Esophagus squamous epithelium (tissue), 5 donors: Measurements from ENCODE around the gene CYP4F22. TPM values are rescaled to one million over a fixed set of nuclear protein-coding genes. Genes with fewer than 3 reads are reported as not detected.
A peak's percentile ranks its signal among the peaks of the same experiment; 100 is the strongest.

Source experiments
- DNase-seq: peaks from one replicate; lab custom pipeline; 2025; lab: John Stamatoyannopoulos, UW
- H3K27ac ChIP-seq, 4 donors: fragments of 200-600 bp; sonication (generic); one replicate each; pipeline ENCODE4 v1.5.1; 2016 to 2019; ENCODE audit warnings: mild to moderate bottlenecking in 1 of 4
- H3K27me3 ChIP-seq, 4 donors: fragments of 200-600 bp; sonication (generic); 1 replicate in 3 of 4; 2 replicates in 1 of 4; pipeline versions ENCODE4 v1.5.1 to v1.6.0; 2017 to 2021; ENCODE audit warnings: antibody characterized with exemption in 1 of 4
- H3K36me3 ChIP-seq, 3 donors: fragments of 200-600 bp; sonication (generic); one replicate each; pipeline ENCODE4 v1.5.1; 2016 to 2019
- H3K4me1 ChIP-seq, 3 donors: fragments of 200-600 bp; sonication (generic); one replicate each; pipeline ENCODE4 v1.5.1; 2017 to 2019
- H3K4me3 ChIP-seq, 4 donors: fragments of 200-600 bp; sonication (generic); 1 replicate in 3 of 4; 2 replicates in 1 of 4; pipeline ENCODE4 v1.5.1; 2016 to 2019; ENCODE audit warnings: mild to moderate bottlenecking in 2 of 4, moderate library complexity in 1 of 4
- H3K9me3 ChIP-seq, 3 donors: fragments of 200-600 bp; sonication (generic); one replicate each; pipeline ENCODE4 v1.5.1; 2016 to 2019
- POLR2A ChIP-seq, 4 donors: fragments of 450-650 bp; IDR thresholded peaks; one replicate each; pipeline ENCODE4 v1.6.1; 2017; ENCODE audit warnings: antibody characterized with exemption in 4 of 4, mild to moderate bottlenecking in 4 of 4, moderate library complexity in 3 of 4
- WGBS, 2 donors: methylation state at CpG; one replicate each; pipeline ENCODE4 v1.1.5; 2018; 5-methylcytosine and 5-hydroxymethylcytosine counted together
- intact Hi-C: fragments of 100-400 bp; cut with DNase I; formaldehyde crosslinking; loops from one replicate; pipeline ENCODE4 v1.15.0; 2022
- total RNA-seq, 4 donors: library from RNA; depleted of rRNA; stranded (reverse); fragments of >200 nt; gene quantifications; one replicate each; pipeline ENCODE4 v1.1.0, GENCODE V29; 2016
- TF ChIP-seq, protein P1 (sequence below), 6 experiments: fragments of 450-650 bp in 4 of 6; fragments of 200-600 bp in 2 of 6; sonication (generic) in 2 of 6; IDR thresholded peaks; one replicate each; pipeline ENCODE4 v1.5.1; 2016 to 2019; ENCODE audit warnings: antibody characterized with exemption in 6 of 6, mild to moderate bottlenecking in 4 of 6, moderate library complexity in 4 of 6
- donor health status: DM: yes; HTN: yes; CAD: no.

The CYP4F22 gene
- 10 to 100 TPM in 2 of 4 donors, 1 to 10 TPM in 2; 3.2 to 19.4 (median 11.1) TPM for total RNA-seq

DNA sequence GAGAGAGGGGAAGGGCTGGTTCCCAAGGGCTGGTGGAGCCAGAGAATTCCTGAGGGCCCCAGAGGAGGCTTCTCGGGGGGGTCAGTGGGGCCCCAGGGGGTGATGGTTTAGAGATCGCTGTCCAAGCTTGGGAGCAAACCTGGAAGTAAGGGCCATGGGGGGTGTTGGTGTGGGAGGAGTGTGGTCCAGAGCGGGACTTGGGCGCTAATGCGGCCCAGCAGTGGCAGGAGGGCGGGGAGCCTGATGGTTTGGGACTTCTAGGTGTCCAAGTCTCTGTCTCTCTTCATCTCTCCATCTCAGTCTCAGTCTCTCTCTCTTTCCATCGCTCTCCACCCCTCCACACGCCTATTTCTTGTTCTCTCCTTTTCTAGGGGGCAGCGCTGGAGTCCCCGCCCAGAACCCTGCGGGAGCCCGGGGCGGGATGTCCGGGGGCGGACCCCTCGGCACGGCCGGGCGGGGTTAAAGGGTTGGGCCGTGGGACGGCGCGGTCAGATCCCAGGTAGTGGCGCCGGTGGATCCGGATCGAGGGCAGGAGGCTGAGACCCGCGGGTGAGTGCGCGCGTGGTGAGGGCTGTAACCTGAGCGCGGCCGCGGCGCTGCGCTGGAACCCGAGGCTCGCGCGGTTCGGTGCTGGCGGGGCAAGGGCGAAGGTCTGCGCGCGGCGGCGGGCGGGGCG lies at the start of gene CYP4F22:
Gene CYP4F22, plus strand, starts transcription at position 491 of the 676 bp plus-strand sequence. CDS start 16,812 bp downstream, outside the sequence.
- no peak for DNase-seq

DNA sequence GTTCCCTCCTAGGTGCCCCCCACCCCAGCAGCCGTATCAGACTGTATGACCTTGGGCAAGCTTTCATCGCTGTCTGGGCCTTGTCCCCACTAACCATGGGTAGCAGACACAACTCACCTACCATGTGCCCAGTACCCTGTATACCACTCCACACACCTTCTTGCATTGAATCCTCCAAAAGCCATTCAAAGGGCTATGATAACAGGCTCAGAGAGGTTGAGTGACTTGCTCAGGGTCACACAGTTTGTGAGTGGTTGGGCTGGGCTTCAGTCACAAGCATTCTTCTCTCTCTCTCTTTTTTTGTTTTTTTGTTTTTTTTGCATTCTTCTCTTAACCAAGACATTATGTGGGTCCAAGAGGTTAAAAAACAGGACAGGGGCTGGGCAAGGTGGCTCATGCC lies 46.6 kb upstream of the CYP4F22 start:
- intact Hi-C loops, result no loop called here
- Histone ChIP-seq H3K4me3 (no peak overlapping the region), H3K9me3 (no peaks in the 10 kb centered on the region), H3K27me3 (peaks cover 0 to 42% (median 0%) of the 10 kb centered on the region in 4 donors), H3K4me1 (peaks cover 8 to 33% (median 15%) of the 10 kb centered on the region in 3 donors), H3K36me3 (no peaks in the 10 kb centered on the region), H3K27ac (no peak overlapping the region)
- DNase-seq, result no peak
- TF ChIP-seq, protein P1, sequence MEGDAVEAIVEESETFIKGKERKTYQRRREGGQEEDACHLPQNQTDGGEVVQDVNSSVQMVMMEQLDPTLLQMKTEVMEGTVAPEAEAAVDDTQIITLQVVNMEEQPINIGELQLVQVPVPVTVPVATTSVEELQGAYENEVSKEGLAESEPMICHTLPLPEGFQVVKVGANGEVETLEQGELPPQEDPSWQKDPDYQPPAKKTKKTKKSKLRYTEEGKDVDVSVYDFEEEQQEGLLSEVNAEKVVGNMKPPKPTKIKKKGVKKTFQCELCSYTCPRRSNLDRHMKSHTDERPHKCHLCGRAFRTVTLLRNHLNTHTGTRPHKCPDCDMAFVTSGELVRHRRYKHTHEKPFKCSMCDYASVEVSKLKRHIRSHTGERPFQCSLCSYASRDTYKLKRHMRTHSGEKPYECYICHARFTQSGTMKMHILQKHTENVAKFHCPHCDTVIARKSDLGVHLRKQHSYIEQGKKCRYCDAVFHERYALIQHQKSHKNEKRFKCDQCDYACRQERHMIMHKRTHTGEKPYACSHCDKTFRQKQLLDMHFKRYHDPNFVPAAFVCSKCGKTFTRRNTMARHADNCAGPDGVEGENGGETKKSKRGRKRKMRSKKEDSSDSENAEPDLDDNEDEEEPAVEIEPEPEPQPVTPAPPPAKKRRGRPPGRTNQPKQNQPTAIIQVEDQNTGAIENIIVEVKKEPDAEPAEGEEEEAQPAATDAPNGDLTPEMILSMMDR (IDR thresholded peaks at IDR 0.05), result no peak
- no peak for TF ChIP-seq POLR2A (IDR thresholded peaks at IDR 0.05)
- 79 to 86% methylated on average over 2 of the region's 2 CpGs for WGBS, 2 donors

More for the DNA sequence above, at the start of gene CYP4F22:
- H3K27me3 ChIP-seq, result peaks cover 0 to 79% (median 4%) of the 10 kb centered on the region in 4 donors
- H3K4me1 ChIP-seq, result peaks cover 4 to 44% (median 7%) of the 10 kb centered on the region in 3 donors
- H3K9me3 ChIP-seq, result no peaks in the 10 kb centered on the region
- TF ChIP-seq, protein P1 (IDR thresholded peaks at IDR 0.05), result no peak
- no peak for TF ChIP-seq POLR2A (IDR thresholded peaks at IDR 0.05)
- H3K27ac ChIP-seq, result peak within 1 kb of the TSS in 2 of 4 donors; percentile 83 to 85
- peak within 1 kb of the TSS; percentile 12 to 56 (median 36) for H3K4me3 ChIP-seq
- 8 to 14% methylated on average over 17 to 24 of the region's 52 CpGs for WGBS, 2 donors
- H3K36me3 ChIP-seq, result no peaks in the 10 kb centered on the region
- intact Hi-C loops, result no loop called here

DNA sequence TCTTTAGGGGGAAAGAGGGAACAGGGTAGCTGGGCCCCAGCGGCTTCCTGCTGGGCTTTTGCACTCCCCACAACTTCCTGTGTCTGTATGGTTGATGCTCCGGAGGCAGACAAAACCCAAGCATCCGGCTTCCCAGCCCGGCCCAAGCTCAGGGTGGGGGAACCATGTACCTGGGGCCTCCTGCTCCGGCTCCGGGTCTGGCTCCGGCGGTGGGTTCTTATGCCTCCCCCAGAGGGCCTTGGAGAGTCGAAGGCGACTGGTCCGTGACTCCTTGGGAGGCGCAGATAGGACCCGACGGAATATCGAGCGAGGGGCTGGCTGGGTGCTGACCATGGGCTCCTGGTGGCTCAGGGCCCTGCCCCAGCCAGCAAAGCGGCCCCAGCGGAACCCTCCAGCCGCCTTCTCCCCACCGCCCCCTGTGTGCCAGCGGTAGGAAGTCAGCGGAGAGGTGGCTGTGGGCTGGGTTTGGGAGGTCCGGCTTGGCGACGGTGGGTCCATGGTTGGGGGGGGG lies 44.4 kb upstream of the CYP4F22 start:
- Histone ChIP-seq H3K27me3 (peaks cover 0 to 42% (median 0%) of the 10 kb centered on the region in 4 donors), H3K4me3 (peak overlapping the region; percentile 25 to 63 (median 42)), H3K9me3 (no peaks in the 10 kb centered on the region), H3K36me3 (no peaks in the 10 kb centered on the region), H3K27ac (peak overlapping the region; percentile 55 to 84 (median 68)), H3K4me1 (peaks cover 0 to 26% (median 5%) of the 10 kb centered on the region in 3 donors)
- DNase-seq, result peak; percentile 20
- WGBS, 2 donors, result 40% methylated on average over 1 of the region's 25 CpGs; no CpG with 5 or more reads in 1 of the 2 donors
- intact Hi-C loops, result no loop called here
- TF ChIP-seq POLR2A (IDR thresholded peaks at IDR 0.05), result no peak
- TF ChIP-seq, protein P1 (IDR thresholded peaks at IDR 0.05), result no peak

DNA sequence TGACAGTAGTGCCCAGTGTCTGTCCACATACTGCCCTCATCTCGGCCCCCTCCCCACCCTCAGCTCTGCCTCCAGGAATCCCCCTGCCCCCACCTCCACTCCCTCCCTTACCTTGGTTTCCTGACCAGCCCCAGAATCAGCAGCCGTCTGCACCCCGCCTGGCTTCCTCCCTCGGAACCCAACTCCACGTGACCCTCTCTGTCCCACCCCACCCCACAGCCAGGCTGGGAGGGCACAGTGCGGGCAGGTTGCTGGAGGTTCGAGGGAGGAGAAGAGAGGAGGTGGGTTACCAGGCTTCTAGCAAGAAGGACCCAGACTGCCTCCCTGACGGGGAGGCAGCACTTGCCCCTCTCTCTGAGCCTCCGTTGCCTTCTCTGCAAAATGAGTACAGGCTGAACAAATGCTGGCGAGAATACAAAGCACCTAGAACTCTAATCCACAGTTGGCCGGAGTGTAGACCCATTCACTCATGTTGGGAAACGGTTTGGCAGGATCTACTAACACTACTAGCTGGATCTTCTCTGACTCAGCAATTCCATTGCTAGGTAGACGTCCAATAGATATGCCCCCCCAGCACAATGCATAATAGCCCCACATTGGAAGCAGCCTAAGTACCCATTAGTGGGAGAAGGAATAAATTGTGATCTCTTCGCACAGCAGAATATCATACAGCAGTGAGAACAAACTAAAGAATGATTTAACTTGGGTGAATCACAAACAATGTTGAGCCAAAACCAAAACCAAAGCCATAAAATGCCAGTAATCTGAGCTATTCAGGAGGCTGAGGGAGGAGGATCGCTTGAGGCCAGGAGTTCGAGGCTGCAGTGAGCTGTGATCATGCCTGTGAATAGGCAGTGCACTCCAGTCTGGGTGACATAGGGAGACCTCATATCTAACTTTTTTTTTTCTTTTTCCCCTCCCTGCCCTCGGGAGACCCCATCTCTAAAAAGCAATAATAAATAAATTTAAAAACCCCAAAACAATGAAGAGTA lies 43.6 kb upstream of the CYP4F22 start, which contains the start of gene RASAL3:
Gene RASAL3, minus strand, starts transcription at position 151 of the 992 bp plus-strand sequence. CDS start 186 bp downstream, outside the sequence.
- Histone ChIP-seq H3K27me3 (peaks cover 0 to 47% (median 2%) of the 10 kb centered on the region in 4 donors), H3K9me3 (no peaks in the 10 kb centered on the region), H3K4me1 (peaks cover 5 to 33% (median 10%) of the 10 kb centered on the region in 3 donors), H3K4me3 (peak within 1 kb of the TSS; percentile 25 to 63 (median 42)), H3K36me3 (no peaks in the 10 kb centered on the region), H3K27ac (peak within 1 kb of the TSS; percentile 55 to 84 (median 68))
- 37 to 40% methylated on average over 8 to 11 of the region's 17 CpGs for WGBS, 2 donors
- intact Hi-C loops, result no loop called here
- no peak for DNase-seq
- TF ChIP-seq, protein P1 (IDR thresholded peaks at IDR 0.05), result no peak
- TF ChIP-seq POLR2A (IDR thresholded peaks at IDR 0.05), result peak in 1 of 4 donors; percentile 25
